ENCODE data around the gene RCOR3. TPM values are rescaled to one million over a fixed set of nuclear protein-coding genes. Genes with fewer than 3 reads are reported as not detected.

RCOR3 gene
- total RNA-seq, 1 donor from 2014 or later: 9.0 TPM

DNA sequence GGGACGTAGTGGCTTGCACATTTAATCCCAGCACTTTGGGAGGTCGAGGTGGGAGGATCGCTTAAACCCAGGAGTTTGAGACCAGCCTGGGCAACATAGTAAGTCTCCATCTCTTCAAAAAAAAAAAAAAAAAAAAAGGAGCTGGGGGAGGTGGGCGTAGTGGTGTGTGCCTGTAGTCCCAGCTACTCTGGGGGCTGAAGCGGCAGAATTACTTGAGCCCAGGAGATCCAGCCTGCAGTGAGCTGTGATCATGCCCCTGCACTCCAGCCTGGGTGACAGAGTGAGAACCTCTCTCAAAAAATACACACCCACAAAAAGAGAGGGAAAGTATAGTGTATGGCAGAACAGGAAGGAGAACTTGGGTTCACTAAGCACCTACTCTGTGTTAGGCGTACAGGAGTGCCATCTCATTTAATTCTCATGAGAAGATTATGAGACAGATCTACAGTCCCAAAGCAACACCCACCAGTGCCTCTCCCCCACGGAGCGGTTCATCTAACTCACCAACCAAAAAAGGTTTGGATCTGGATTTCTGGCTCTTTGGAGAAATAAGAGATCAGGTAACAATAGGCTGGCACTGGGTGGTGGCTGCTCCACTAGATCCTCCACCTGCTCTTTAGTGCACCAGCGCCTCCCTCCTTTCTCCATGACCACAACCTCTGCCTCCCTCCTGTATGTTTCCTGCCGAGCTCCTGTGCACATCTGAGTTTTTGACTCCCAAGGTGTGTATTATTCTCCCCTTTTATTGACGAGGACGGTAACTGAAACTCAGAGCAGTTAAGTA, 66.0 kb downstream of the RCOR3 start:
- no peak for DNase-seq (ENCODE audit: low read depth, low spot score)

GRCh38 chr1:211326140-211326527, 67.0 kb downstream of the RCOR3 start:
- no peak for DNase-seq (ENCODE audit: low read depth, low spot score)

GRCh38 chr1:211326528-211327345, 67.6 kb downstream of the RCOR3 start, which contains the start of gene TRAF5:
TSS of gene TRAF5 (plus strand) at chr1:211326833. CDS start at chr1:211353240, 26,407 bp downstream.
- no peak for DNase-seq (ENCODE audit: low read depth, low spot score)

DNA sequence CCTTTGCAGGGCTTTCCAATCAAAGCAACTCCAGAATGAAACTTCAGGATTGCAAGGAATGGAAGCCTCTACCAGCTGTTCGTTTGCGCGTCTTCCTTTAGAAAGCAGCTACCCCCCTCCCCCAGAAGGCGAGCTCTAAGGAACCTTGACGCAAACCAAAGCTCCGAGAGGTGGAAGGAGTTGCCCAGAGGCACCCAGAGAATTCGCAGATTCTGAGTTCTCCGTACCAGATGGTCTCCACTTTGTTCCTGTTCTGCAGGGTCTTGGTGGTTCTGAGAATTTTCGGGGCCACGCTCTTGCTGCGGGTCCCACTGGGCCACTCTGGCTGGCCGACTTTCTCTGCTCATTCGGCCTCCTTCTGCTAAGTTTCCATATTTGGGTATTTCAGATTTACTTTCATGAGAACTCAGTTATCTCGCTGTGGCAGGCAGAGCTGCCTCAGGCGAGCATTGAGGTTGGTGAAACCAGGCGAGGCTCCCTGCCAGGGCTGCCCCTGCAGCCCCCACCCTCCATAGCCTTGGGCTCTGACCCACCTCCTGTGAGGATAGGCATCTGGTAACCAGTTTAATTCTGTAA, 68.3 kb downstream of the RCOR3 start:
- no peak for DNase-seq (ENCODE audit: low read depth, low spot score)

- DNase-seq (ENCODE audit: low read depth, low spot score): no peak
Observed at GRCh38 chr1:211328084-211328694, 69.0 kb downstream of the RCOR3 start.

DNA sequence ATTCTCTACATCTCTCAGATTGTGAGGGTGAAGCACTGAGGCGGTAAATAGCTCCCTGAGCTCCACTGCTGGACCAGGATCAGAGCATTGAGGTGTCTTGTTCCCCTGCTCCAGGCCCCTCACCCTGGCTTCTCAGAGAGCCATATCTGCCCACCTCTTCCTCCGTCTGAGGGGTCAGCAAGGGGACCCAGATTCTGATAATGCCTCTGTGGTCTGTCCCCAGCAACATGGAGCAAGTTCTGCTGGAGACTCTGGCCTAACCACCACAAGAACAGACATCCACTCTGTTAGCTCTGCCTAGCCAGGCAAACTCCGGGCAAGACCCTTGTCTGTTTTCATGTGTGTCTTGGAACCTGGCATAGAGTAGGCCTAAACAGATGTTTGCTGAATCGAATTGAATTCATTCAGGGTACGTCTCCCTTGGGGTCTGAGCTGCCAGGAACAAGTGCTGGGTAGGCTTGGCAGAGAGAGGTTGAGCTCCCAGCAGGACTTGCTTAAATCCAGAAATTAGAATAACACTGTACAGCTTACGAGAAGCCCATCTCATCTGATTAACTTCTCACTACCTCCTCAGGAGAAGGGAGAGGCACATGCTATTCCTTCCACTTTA, 69.8 kb downstream of the RCOR3 start:
- DNase-seq (ENCODE audit: low read depth, low spot score): no peak

DNA sequence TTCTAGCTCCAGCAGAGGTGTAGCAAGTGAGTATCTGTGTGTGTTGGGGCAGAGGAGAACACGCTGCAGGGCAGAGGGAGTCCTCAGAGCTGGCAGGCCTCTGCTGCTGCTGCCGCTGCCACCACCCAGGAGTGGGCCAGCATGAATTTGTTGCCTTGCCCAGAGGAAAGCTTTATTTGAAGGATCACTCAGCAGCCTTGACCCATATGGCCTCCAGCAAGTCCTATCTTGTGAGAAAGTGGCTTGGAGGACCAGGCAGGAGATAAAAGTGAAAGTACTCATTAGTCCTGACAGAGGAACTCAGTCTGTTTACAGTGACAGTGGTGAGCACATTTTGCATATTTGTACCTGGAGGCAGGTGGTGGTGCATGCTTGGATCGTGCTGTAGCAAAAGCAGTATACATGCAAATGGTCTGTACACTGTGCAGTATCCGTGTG, 70.6 kb downstream of the RCOR3 start:
- DNase-seq (ENCODE audit: low read depth, low spot score): no peak

- DNase-seq (ENCODE audit: low read depth, low spot score): no peak
Observed at GRCh38 chr1:211330282-211330936, 71.2 kb downstream of the RCOR3 start.

- no peak for DNase-seq (ENCODE audit: low read depth, low spot score)
Observed at GRCh38 chr1:211331011-211331709, 72.0 kb downstream of the RCOR3 start.

GRCh38 chr1:211332036-211332616, 73.0 kb downstream of the RCOR3 start:
- DNase-seq (ENCODE audit: low read depth, low spot score): no peak

DNA sequence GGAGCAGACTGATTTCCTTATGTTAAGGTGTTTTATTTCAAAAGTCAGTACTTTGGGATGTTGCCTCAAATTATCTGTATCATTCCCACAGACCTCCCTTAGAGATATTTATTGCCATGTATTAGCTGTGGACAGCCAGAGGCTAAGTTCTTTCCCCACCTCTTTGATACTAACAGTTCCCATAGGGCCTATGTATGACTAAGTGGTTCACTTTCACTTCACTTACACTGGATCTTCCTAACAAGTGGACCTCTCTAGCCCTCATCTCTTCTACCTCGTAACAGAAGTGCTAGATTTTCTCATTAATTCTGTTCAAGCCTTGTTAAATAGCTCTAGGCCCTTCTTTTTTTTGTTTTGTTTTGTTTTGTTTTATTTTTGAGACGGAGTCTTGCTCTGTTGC, 73.7 kb downstream of the RCOR3 start:
- no peak for DNase-seq (ENCODE audit: low read depth, low spot score)

DNA sequence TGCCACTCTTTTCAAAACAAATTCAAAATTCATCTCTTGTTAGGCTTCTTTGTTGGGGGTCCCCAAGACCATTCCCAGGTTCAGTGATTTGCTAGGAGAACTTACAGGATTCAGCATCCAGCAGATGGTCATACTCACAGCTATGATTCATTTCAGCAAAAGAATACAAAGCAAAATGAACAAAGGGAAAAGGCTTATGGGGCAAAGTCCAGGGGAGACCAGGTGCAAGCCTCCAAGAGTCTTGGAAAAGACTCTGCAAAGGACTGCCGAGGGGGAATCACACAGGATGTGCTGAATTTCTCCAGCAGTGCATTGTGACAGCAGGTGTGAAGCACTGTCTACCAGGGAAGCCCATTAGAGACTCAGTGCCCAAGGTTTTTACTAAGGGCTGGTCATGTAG, 74.7 kb downstream of the RCOR3 start:
- DNase-seq (ENCODE audit: low read depth, low spot score): no peak

DNA sequence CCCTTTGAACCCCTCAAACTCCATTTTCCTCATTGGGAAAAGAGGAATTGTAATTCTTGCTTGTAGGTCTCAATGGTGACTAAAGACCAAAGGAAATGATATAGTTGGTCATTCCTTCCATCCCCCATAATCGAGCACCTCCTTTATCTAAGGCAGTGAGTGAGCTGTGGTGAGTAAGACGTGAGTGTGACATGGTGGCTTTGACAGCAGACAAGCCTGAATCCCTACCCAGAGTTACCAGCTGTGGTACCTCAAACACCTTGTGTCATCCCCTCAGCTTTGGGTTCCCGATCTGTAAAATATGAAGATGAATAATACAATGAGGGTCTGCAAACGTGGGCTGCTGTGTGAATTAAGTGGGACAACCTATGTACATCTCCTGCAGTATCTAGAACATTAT, 75.8 kb downstream of the RCOR3 start:
- no peak for DNase-seq (ENCODE audit: low read depth, low spot score)

DNA sequence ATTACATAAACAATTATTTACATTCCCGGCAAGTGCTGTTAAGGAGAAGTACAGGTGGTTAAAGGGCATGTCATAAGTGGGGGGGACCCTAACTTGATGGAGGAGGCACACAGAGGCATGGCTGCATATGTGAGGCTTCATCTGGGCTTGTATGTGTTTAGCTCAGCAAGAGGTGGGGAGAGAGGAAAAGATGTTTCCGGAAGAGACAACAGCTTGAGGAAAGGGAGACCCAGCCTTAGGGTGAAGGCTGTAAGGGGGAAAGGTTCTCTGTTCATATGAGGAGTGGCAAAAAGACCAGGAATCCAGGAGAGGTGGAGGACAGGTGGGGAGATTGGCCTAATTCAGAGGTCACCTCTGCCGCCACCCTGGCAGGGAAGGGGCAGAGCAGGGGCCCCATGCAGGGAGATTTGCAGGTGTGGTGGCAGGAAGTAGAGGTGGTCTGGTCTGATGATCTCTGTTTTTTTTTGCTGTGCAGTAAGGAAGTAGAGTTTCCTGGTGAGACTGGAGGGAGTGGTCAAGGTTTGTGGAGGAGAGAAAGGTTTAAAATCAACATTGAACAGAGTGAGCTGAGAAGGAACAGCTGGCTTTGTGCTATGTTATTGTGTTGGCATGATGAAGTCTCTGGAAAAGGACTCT, 76.5 kb downstream of the RCOR3 start:
- no peak for DNase-seq (ENCODE audit: low read depth, low spot score)

- DNase-seq (ENCODE audit: low read depth, low spot score): no peak
Observed at GRCh38 chr1:211336161-211336560, 77.0 kb downstream of the RCOR3 start.

DNA sequence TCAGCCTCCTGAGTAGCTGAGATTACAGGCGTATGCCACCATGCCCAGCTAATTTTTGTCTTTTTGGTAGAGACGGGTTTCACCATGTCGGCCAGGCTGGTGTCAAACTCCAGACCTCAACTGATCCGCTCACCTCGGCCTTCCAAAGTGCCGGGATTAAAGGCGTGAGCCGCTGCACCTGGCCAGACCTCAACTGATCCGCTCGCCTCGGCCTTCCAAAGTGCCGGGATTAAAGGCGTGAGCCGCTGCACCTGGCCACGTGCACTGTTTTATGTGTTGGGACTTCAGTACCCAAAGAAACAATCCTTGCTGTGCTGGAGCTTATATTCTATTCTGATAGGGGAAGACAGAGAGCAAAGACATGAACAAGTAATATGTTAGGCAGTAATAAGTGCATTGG, 77.6 kb downstream of the RCOR3 start:
- DNase-seq (ENCODE audit: low read depth, low spot score): no peak

DNA sequence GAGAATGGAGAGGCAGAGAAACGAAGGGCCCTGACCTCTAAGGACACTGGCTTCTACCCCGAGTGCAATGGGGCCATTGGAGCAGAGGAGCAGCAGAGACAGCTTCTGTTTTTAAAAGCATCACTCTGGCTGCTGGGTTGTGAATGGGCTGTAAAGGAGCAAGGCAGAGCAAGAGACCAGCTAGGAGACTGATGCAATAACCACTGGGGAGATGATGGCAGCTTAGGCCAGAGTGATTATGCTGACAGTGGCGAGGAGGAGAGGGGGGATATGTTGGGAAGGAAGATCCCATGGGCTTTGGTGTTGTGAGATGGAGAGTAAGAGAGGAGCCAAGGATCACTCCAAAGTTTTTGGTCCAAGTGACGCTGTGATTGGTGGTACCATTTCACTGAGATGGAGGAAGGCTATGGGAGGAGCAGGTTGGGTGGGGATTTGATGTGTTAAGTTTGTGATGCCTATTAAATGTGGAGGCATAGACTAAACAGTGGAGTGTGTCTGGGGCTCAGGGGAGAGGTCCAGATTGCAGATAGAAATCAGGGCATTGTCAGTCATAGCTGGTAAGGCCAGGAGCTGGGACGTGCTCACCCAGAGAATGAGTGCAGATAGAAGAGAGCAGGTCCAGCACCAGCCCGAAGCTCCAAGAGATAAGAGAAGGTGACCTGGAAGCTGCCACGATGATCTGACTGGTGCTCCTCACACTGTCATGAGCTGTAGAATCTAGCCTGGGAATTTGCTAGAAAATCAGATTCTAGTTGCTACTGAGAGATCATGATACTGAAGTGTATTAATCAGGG, 78.5 kb downstream of the RCOR3 start:
- no peak for DNase-seq (ENCODE audit: low read depth, low spot score)

- DNase-seq (ENCODE audit: low read depth, low spot score): no peak
Observed at GRCh38 chr1:211338224-211338620, 79.1 kb downstream of the RCOR3 start.

- no peak for DNase-seq (ENCODE audit: low read depth, low spot score)
Observed at GRCh38 chr1:211339631-211340041, 80.5 kb downstream of the RCOR3 start.

Measured in pulmonary artery endothelial cell (primary cell).